GM15510 (cell line): ENCODE data around the gene SLC19A2.

Source experiments
- POLR2A ChIP-seq: IDR thresholded peaks from 3 replicates; pipeline ENCODE4 v1.6.1; 2011; ENCODE audit warnings: borderline replicate concordance; ENCODE audit not compliant: insufficient read length; ENCODE audit errors: extremely low read depth

The SLC19A2 gene

DNA sequence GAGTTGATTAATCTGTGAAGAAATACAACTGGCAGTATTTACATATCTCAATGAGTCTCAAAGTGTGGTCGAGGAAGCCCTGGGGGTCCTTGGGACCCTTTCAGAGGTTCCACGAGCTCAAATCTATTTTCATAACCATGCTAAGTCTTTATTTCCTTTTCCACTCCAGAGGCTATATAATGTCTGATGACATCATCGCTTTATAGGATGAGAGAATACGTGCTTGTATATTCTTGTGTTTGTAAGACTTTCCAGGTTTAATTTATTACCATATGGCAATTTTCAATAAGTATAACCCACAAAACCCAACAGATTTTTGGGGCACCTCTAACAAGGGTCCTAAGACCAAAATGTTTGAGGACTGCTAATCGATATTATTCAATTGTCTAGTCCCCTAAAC, 1.4 kb upstream of the SLC19A2 start:
- no peak for TF ChIP-seq POLR2A

DNA sequence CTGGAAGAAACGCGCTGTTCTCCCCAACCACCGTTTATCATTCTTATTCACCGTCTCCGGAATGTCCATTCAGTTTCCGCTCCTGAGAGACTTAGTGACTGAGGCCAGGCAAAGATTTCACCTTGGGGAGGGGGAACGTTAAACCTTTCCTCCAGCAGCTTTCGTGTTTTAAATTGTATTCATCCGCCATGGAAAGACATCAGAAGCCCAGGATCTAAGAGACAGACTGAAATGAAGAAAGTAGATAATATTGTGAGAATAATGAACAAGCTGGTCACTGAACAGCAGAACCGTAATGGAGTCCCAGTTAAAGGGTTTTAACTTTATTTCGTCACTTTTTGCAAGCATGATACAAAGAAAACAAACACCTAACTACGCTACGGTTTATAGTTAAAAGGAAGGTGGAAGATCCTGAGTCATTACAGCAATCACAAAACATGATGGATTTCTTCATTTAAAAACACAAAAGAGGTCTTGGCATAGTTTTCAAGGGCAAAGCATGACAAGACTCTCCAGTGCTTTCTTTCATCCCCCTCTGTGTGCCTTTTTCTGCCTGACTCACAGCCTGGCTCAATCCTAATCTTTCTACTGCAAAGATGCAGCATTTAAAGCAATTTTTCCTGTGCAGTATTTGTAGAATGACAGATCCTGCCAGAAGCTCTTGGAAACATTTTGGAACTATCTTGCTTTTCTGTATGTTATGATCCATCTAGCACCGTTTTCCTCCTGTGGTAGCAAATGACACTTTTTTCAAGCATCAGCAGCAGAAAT, 722 bp upstream of the SLC19A2 start:
- TF ChIP-seq POLR2A = no peak

DNA sequence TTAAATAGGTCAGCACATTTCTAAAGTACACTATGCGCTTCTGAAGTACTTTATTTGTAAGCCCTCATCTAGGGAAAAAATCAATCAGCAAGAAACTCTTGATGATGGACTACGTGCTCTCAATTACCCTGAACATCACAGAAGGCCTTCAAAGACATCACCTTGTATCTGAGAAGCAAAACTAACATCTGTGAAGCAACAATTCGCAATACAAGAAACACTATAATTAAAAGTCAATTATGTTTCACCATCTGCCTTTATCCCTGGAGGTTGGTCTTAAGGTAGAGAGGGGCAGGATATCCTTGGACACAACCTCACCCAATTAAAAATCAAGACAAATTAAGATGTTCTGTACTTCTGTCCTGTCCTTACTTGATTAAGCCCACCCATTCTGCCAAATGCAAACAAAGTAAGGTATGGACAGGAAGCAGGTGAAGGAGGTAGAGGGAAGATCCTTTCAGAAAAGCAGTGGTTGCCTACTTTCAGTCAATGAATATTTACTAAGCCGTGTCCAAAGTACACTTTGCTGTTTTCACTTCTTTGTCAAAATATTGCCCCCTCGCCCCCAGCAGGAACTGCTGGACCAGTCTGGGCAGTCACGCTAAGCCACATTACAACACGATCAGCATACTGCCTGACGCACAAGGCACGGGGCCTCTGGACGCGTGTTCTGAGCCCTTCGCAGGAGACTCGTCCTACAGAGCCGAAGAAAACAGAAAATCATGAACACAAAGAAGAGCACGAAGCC, 887 bp downstream of the SLC19A2 start:
- no peak for TF ChIP-seq POLR2A

DNA sequence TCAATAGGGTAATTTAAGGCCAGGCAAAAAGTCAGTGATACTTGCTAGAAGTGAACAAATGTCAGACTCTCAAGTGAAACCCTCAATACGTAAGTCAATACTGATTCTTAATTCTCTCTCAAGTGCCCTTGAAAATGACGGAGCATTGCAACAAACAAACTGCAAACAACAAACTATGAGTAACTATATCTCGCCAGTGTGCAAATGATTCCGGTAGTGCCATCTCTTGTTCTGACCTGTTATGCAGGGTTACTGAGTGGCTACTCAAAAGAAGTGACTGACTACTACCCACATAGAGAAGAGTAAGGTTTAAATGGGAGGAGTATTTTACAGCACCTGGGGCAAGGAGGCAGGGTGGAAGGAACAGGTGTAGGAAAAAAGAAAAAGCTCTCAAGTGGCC, 1.6 kb downstream of the SLC19A2 start:
- TF ChIP-seq POLR2A = no peak

GRCh38 chr1:169483500-169483966, 2.2 kb downstream of the SLC19A2 start:
- TF ChIP-seq POLR2A = no peak

DNA sequence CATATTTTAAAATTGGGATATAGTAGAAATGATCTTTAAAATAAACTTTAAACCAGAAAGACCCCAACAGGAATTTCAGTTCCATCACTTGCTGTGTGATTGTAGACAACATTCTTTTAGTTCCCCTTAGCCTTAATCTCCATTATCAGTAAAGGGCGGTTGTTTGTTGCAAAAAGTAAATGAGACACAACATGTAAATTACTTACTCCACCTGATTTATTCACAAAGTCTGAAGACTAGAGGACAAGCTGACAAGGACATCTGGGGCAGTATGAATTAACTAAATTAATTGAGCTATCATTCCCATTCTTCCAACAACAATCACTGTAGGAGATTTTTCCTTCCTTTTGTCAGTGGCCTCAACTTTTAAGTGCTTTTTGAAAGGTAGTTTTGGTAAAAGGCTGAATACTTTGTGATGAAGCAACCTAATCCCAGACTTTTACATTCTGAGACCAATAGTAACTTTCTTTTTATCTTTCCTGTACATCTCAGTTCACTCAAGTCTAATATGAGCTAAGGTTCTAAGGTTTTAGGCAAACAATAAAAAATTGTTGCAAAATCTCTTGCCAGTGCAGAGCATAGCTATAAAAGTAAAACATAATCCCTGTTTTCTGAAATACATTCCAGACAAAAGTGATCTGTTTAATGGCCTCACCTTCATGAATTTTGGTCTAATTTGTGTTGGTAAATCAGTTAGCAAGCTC, 6.2 kb downstream of the SLC19A2 start:
- TF ChIP-seq POLR2A = no peak

DNA sequence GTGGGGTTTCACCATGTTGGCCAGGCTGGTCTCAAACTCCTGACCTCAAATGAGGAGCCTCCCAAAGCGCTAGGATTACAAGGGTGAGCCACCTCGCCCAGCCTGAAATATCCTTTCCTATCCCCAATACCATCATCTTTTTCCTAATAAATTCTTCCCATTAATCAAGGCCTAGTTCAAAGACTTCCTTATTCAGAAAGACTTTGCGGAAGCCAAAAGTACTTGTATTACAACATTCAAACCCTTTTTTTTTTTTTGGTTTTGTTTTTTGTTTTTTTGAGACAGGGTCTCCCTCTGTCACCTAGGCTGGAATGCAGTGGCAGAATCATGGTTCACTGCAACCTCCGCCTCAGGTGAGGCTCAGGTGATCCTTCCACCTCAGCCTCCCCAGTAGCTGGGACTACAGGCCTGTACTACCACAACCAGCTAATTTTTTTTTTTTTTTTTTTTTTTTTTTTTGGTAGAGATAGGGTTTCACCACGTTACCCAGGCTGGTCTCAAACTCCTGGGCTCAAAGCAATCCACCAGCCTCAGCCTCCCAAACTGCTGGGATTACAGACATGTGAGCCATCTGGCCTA, 7.6 kb downstream of the SLC19A2 start:
- no peak for TF ChIP-seq POLR2A

DNA sequence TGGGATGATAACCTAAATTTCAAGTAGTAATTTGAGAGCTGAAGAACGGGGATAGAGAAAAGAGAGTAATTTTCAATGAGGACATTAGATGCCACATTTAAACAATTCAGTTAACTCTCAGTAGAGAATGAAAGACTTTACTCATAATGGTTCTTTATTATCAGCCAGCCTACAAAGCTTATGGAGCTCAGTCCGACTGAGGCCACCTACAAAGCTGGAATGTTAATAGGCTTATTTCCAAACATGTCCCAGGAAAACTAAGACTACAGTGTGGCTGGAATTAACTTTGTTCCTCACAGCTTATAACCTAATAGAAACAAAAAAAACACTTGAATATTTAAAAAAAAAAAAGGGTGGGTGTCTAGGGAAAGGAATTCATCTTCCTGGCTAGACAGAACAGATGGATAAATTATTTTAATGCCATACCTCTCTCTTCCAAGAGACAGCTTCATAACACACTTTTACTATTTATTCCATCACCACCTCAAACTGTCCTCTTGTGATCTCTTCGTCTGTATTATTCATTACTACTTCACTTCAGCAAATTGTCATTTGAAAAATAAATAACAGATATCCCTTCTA, 9.8 kb downstream of the SLC19A2 start:
- no peak for TF ChIP-seq POLR2A

GRCh38 chr1:169474302-169474995, 11.3 kb downstream of the SLC19A2 start:
- TF ChIP-seq POLR2A = no peak

GRCh38 chr1:169473347-169473746, 12.4 kb downstream of the SLC19A2 start:
- no peak for TF ChIP-seq POLR2A

DNA sequence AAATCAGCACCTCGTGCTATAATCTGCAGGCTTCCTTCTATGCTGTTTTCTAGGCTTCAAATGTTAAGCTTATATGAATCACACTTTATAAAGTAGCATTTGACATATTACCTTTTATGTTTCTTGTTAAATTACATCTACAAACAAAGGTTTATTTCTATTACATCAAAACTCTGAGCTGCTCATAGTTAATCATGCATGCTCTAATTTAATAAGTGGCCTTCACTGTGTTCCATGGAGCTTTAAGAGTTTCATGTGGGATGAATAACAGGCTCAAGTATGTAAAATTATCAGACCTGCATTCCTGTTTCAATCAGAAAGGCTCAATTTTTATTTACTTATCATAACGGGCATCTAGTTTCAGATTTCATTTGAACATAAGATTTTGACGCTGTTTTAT, 13.0 kb downstream of the SLC19A2 start:
- TF ChIP-seq POLR2A = no peak

DNA sequence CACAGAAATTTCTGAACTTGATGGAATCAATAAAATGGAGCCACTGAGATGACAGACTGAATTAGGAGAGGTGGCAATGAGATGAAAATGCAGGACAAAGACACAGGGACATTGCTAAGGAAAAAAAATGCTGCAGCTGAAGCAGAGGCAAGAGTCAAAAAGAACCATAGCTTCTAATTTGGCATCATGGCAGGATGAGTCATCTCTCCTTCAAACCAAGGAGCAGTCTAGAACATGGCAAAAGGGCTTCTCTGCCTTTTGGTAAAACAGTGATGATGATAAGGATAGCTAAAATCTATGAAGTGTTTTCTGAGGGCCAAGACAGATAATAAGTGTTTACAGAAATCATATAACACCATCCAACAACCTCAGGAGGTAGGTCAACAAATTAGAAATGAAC, 16.8 kb downstream of the SLC19A2 start:
- no peak for TF ChIP-seq POLR2A

DNA sequence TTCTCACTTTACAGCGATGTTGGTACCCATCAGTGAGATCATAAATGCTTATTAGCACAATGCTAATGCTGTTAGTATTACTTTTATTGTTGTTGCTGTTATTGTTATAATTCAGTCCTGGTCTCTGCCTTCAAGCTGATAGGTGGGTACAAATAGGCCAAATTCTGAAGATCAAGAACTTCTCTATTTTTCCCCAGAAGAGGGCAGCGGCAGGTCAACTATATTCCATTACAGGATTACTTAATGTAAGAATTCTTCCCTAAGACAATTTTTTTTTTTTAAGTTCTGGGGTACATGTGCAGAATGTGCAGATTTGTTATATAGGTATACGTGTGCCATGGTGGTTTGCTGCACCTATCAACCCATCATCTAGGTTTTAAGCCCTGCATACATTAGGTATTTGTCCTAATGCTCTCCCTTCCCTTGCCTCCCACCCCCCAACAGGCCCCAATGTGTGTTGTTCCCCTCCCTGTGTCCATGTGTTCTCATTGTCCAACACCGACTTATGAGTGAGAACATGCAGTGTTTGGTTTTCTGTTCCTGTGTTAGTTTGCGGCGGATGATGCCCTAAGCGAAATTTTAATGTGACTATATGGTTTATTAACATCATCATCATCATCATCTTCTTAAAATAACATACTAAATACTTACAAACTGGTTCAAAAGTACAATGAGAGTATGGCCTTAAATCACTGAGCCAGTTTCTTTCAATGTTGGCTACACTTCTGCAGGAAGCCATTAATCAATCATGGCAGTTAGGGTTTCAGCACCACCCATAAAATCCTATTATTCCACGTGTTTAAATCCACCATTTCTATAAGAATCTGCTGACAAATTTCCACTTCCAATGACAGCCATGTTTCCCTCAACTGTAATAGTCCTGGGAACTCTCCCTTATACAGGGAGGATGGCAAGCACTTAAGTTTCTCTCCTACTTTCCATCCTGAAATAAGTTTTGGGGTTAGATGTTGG, 19.2 kb downstream of the SLC19A2 start:
- no peak for TF ChIP-seq POLR2A
